RWPE2 (cell line): ENCODE results near the gene TSPAN4.

Experiments
- ATAC-seq: fragments of 200-7000 bp; cut with Tn5 transposase; 3 replicates; pipeline ENCODE4 v1.9.1; 2021; ENCODE audit warnings: low read depth
- DNase-seq: peaks from one replicate; pipeline ENCODE4 v3.0.0-alpha.2; 2020; ENCODE audit warnings: low spot score
- H3K27ac ChIP-seq: fragments of 450-650 bp; 2 replicates; pipeline ENCODE4 v1.5.1; 2017; ENCODE audit warnings: mild to moderate bottlenecking; ENCODE audit not compliant: poor library complexity, severe bottlenecking
- H3K27me3 ChIP-seq: fragments of 250-450 bp; sonication (Bioruptor Pico); 2 replicates; pipeline ENCODE4 v1.5.1; 2021; ENCODE audit warnings: mild to moderate bottlenecking, moderate library complexity; ENCODE audit not compliant: insufficient read depth, poor library complexity, severe bottlenecking
- H3K36me3 ChIP-seq: fragments of 250-450 bp; sonication (Bioruptor Pico); 2 replicates; pipeline ENCODE4 v1.5.1; 2020; ENCODE audit warnings: low read depth, mild to moderate bottlenecking, moderate library complexity
- H3K4me1 ChIP-seq: fragments of 250-450 bp; sonication (Bioruptor Pico); 2 replicates; pipeline ENCODE4 v1.5.1; 2021; ENCODE audit warnings: mild to moderate bottlenecking, moderate library complexity; ENCODE audit not compliant: insufficient read depth, poor library complexity, severe bottlenecking
- H3K4me3 ChIP-seq: fragments of 250-450 bp; sonication (Bioruptor Pico); 2 replicates; pipeline ENCODE4 v1.5.1; 2021; ENCODE audit warnings: mild to moderate bottlenecking, moderate library complexity; ENCODE audit not compliant: severe bottlenecking
- H3K9me3 ChIP-seq: fragments of 250-450 bp; sonication (Bioruptor Pico); 2 replicates; pipeline ENCODE4 v1.5.1; 2021; ENCODE audit warnings: mild to moderate bottlenecking, moderate library complexity; ENCODE audit not compliant: severe bottlenecking
- CTCF ChIP-seq: fragments of 450-650 bp; IDR thresholded peaks from one replicate; pipeline ENCODE4 v1.5.1; 2017; ENCODE audit warnings: mild to moderate bottlenecking, moderate library complexity; ENCODE audit not compliant: poor library complexity, severe bottlenecking

Gene TSPAN4

GRCh38 chr11:904380-904779 is 61.7 kb downstream of the TSPAN4 start:
- H3K4me3 ChIP-seq: no peak overlapping the region
- H3K4me1 ChIP-seq: peaks cover under 1% of the 10 kb centered on the region
- ATAC-seq (no peak), DNase-seq (no peak)
- H3K9me3 ChIP-seq: no peaks in the 10 kb centered on the region
- no peaks in the 10 kb centered on the region for H3K27me3 ChIP-seq
- H3K27ac ChIP-seq: no peak overlapping the region
- peaks cover 46% of the 10 kb centered on the region for H3K36me3 ChIP-seq
- TF ChIP-seq CTCF: no peak

- TF ChIP-seq CTCF: no peak
- Histone ChIP-seq H3K9me3 (no peaks in the 10 kb centered on the region), H3K36me3 (peaks cover 36% of the 10 kb centered on the region), H3K27ac (no peak overlapping the region), H3K4me1 (peaks cover 4% of the 10 kb centered on the region), H3K4me3 (no peak overlapping the region), H3K27me3 (no peaks in the 10 kb centered on the region)
- ATAC-seq: no peak
- DNase-seq: no peak
These were observed 63.3 kb downstream of the TSPAN4 start for GRCh38 chr11:905952-906351.

- peaks cover 19% of the 10 kb centered on the region for H3K36me3 ChIP-seq
- DNase-seq: no peak
- H3K9me3 ChIP-seq: no peaks in the 10 kb centered on the region
- TF ChIP-seq CTCF: no peak
- peaks cover 8% of the 10 kb centered on the region for H3K4me1 ChIP-seq
- no peak overlapping the region for H3K4me3 ChIP-seq
- ATAC-seq: no peak
- H3K27ac ChIP-seq: no peak overlapping the region
- no peaks in the 10 kb centered on the region for H3K27me3 ChIP-seq
These were observed 65.0 kb downstream of the TSPAN4 start for GRCh38 chr11:907668-908067.

- ATAC-seq (no peak), DNase-seq (no peak)
- Histone ChIP-seq H3K4me1 (peaks cover 8% of the 10 kb centered on the region), H3K4me3 (no peak overlapping the region), H3K27ac (no peak overlapping the region), H3K27me3 (no peaks in the 10 kb centered on the region), H3K9me3 (no peaks in the 10 kb centered on the region), H3K36me3 (peaks cover 13% of the 10 kb centered on the region)
- TF ChIP-seq CTCF: no peak
These were observed 65.6 kb downstream of the TSPAN4 start for GRCh38 chr11:908273-908672.

GRCh38 chr11:909406-909805 is 66.8 kb downstream of the TSPAN4 start:
- H3K4me3 ChIP-seq: peak overlapping the region; percentile 97
- ATAC-seq (no peak), DNase-seq (no peak)
- H3K36me3 ChIP-seq: peaks cover 6% of the 10 kb centered on the region
- H3K9me3 ChIP-seq: no peaks in the 10 kb centered on the region
- TF ChIP-seq CTCF: no peak
- H3K27me3 ChIP-seq: no peaks in the 10 kb centered on the region
- H3K27ac ChIP-seq: no peak overlapping the region
- H3K4me1 ChIP-seq: peaks cover 8% of the 10 kb centered on the region
